HG02759 (cell line): ENCODE measurements around the gene FKBP5.
A peak's percentile ranks its signal among the peaks of the same experiment; 100 is the strongest.
"Not testable (repeated sequence)": the region's sequence is repeated elsewhere in the genome, so short reads cannot be mapped to it uniquely, and the experiment has no call there.

Source experiments
- ATAC-seq: cut with Tn5 transposase; IDR thresholded peaks from one replicate; pipeline ENCODE4 v1.9.1; 2021; ENCODE audit warnings: mild to moderate bottlenecking, moderate library complexity; ENCODE audit not compliant: unreplicated experiment

Gene FKBP5

GRCh38 chr6:35724059-35724458, 35.3 kb upstream of the FKBP5 start:
- ATAC-seq = no peak

GRCh38 chr6:35723587-35723986, 34.9 kb upstream of the FKBP5 start:
- ATAC-seq = no peak

- ATAC-seq = no peak
Measured at GRCh38 chr6:35722121-35722761, 33.5 kb upstream of the FKBP5 start.

- peak; percentile 78 for ATAC-seq
Measured at GRCh38 chr6:35719830-35720733, 31.4 kb upstream of the FKBP5 start.

GRCh38 chr6:35719404-35719829, 30.7 kb upstream of the FKBP5 start:
- peak; percentile 27 for ATAC-seq

- ATAC-seq = no peak
Measured at GRCh38 chr6:35718911-35719381, 30.2 kb upstream of the FKBP5 start.

- no peak for ATAC-seq
Measured at GRCh38 chr6:35718375-35718736, 29.6 kb upstream of the FKBP5 start.

GRCh38 chr6:35717449-35718374, 29.0 kb upstream of the FKBP5 start:
- ATAC-seq = no peak

GRCh38 chr6:35716798-35717197, 28.1 kb upstream of the FKBP5 start:
- no peak for ATAC-seq

- no peak for ATAC-seq
Measured at GRCh38 chr6:35713006-35713767, 24.5 kb upstream of the FKBP5 start.

- ATAC-seq = no peak
Measured at GRCh38 chr6:35711731-35712130, 23.0 kb upstream of the FKBP5 start.

GRCh38 chr6:35710241-35710847, 21.6 kb upstream of the FKBP5 start:
- ATAC-seq = no peak

GRCh38 chr6:35708585-35708984, 19.9 kb upstream of the FKBP5 start:
- no peak for ATAC-seq

GRCh38 chr6:35707714-35708407, 19.1 kb upstream of the FKBP5 start:
- no peak for ATAC-seq

- ATAC-seq = no peak
Measured at GRCh38 chr6:35706468-35706867, 17.8 kb upstream of the FKBP5 start.

- ATAC-seq = no peak
Measured at GRCh38 chr6:35703554-35703953, 14.8 kb upstream of the FKBP5 start.

- ATAC-seq = no peak
Measured at GRCh38 chr6:35698858-35699257, 10.1 kb upstream of the FKBP5 start.

- ATAC-seq = not testable (repeated sequence)
Measured at GRCh38 chr6:35698430-35698829, 9.7 kb upstream of the FKBP5 start.

GRCh38 chr6:35694462-35694861, 5.7 kb upstream of the FKBP5 start:
- ATAC-seq = no peak
